Measurements from ENCODE around the gene CDH13.

- TF ChIP-seq JUN (IDR thresholded peaks at IDR 0.05; ENCODE audit: low read depth, low read length) (no peak), POLR2A (IDR thresholded peaks at IDR 0.05; ENCODE audit: control extremely low read depth in 1 of 2, low read depth in 2 of 2, low read length in 2 of 2) (no peak), CHD1 (IDR thresholded peaks at IDR 0.05; ENCODE audit: low read depth, low read length) (no peak), HDAC2 (IDR thresholded peaks at IDR 0.05; ENCODE audit: borderline replicate concordance in 1 of 2, low read depth in 2 of 2, low read length in 2 of 2) (no peak), CEBPB (IDR thresholded peaks at IDR 0.05; ENCODE audit: low read depth, low read length) (no peak), BCL11A (IDR thresholded peaks at IDR 0.05; ENCODE audit: low read depth in 2 of 2, low read length in 2 of 2) (no peak)
Measured at GRCh38 chr16:82715160-82715559, 88.4 kb downstream of the CDH13 start.
